ENCODE results near the gene LINGO1. TPM values are rescaled to one million over a fixed set of nuclear protein-coding genes. Genes with fewer than 3 reads are reported as not detected.

Gene LINGO1
- total and polyA plus RNA-seq, 2 of the 8 experiments (the other 6 are each of a cell fraction or from before 2014, with no cell fraction given) = 57.1 to 114 TPM

DNA sequence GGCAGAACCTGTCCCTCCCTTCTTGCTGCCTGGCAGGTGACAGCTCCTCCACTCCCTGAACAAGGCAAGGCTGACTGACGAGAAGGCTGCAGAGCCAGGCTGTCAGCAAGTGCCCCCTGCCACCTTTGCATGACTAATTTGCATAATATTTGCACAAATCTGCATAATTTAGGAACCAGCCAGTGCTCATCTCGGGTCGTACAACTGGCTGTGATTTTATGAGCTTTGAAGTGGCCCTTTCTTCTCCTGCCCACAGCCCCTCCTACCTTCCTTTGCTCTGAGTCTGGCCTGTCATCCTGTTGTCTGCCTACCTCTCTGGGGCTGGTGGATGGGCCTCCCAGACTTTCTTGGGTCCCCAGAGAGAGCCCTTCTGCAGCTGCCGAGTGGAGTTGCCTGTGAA is 58.9 kb downstream of the LINGO1 start:
- no peak overlapping the region for H3K4me2 ChIP-seq (ENCODE audit: insufficient read depth in 1 of 2, low read depth in 2 of 2, low read length in 2 of 2)
- POLR2A ChIA-PET (ENCODE audit: partially characterized antibody) = no interaction called here
- no peak overlapping the region for H3K9ac ChIP-seq (replicated peaks in 1 of 4; ENCODE audit: extremely low read depth in 1 of 4, low read depth in 3 of 4, low read length in 3 of 4)
- no peaks in the 10 kb centered on the region for H3K9me3 ChIP-seq (ENCODE audit: insufficient read depth in 2 of 2, low read depth in 1 of 2, low read length in 1 of 2)
- H3K14ac ChIP-seq (ENCODE audit: insufficient read length) = no peak overlapping the region
- no peak overlapping the region for H3K23ac ChIP-seq (ENCODE audit: insufficient read length)
- H4K91ac ChIP-seq (replicated peaks; ENCODE audit: insufficient read length, low read length) = no peak overlapping the region
- no peak overlapping the region for H2AK5ac ChIP-seq (ENCODE audit: low read depth, low read length)
- H2BK120ac ChIP-seq (replicated peaks; ENCODE audit: low read depth, low read length) = no peak overlapping the region
- no peak overlapping the region for H2AFZ ChIP-seq (ENCODE audit: low read length)
- H3K18ac ChIP-seq (ENCODE audit: extremely low read depth, low read length) = no peak overlapping the region
- DNase-seq (ENCODE audit: low read depth in 1 of 2, low spot score in 2 of 2) = no peak
- 87% methylated on average over 4 of the region's 4 CpGs; no CpG with 5 or more reads in 1 of the 2 experiments for WGBS, 2 experiments (ENCODE audit: extremely low coverage in 1 of 2, insufficient coverage in 1 of 2, insufficient read length in 1 of 2, insufficient replicate concordance in 2 of 2, low coverage in 1 of 2, low lambda C conversion rate in 2 of 2, missing lambda C conversion rate in 1 of 2)
- no peaks in the 10 kb centered on the region for H4K20me1 ChIP-seq (replicated peaks in 1 of 2; ENCODE audit: control insufficient read depth in 1 of 2, insufficient read depth in 2 of 2, low read length in 2 of 2)
- H3K27ac ChIP-seq (ENCODE audit: low read depth, low read length) = no peak overlapping the region
- no peaks in the 10 kb centered on the region for H3K79me1 ChIP-seq (ENCODE audit: low read depth, low read length)
- no peak overlapping the region for H2BK5ac ChIP-seq (ENCODE audit: low read depth, low read length)
- H3K4ac ChIP-seq (replicated peaks; ENCODE audit: insufficient read length, low read depth, low read length) = no peak overlapping the region
- H2BK20ac ChIP-seq (ENCODE audit: low read length) = no peak overlapping the region
- no peaks in the 10 kb centered on the region for H3K79me2 ChIP-seq (ENCODE audit: control insufficient read depth in 1 of 2, insufficient read depth in 2 of 2, low read length in 2 of 2)
- H3K27me3 ChIP-seq (replicated peaks in 1 of 4; ENCODE audit: control insufficient read depth in 3 of 4, extremely low read depth in 1 of 4, insufficient read depth in 3 of 4, low read length in 3 of 4) = no peaks in the 10 kb centered on the region
- no peak for FAIRE-seq
- H4K5ac ChIP-seq (ENCODE audit: insufficient read length, low read depth, low read length) = no peak overlapping the region
- no peak overlapping the region for H4K8ac ChIP-seq (ENCODE audit: extremely low read depth, insufficient read depth, low read length)
- TF ChIP-seq EZH2 (IDR thresholded peaks at IDR 0.05; ENCODE audit: low read depth, low read length, severe bottlenecking) (no peak), RFX5 (IDR thresholded peaks at IDR 0.05; ENCODE audit: borderline replicate concordance, low read depth, low read length) (no peak), SUZ12 (IDR thresholded peaks at IDR 0.05; ENCODE audit: low read length) (no peak), ASH2L (IDR thresholded peaks at IDR 0.05; ENCODE audit: low read length) (no peak), USF2 (IDR thresholded peaks at IDR 0.05; ENCODE audit: low read length) (no peak), CHD1 (IDR thresholded peaks at IDR 0.05; ENCODE audit: low read depth, low read length) (no peak), NRF1 (IDR thresholded peaks at IDR 0.05; ENCODE audit: low read depth, low read length) (no peak), KDM4A (IDR thresholded peaks at IDR 0.05; ENCODE audit: low read depth, low read length, severe bottlenecking) (no peak)
- TF ChIP-seq, protein P1, sequence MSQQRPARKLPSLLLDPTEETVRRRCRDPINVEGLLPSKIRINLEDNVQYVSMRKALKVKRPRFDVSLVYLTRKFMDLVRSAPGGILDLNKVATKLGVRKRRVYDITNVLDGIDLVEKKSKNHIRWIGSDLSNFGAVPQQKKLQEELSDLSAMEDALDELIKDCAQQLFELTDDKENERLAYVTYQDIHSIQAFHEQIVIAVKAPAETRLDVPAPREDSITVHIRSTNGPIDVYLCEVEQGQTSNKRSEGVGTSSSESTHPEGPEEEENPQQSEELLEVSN (IDR thresholded peaks at IDR 0.05) = no peak
- no peak overlapping the region for H3K4me3 ChIP-seq (ENCODE audit: extremely low read depth in 1 of 4, insufficient read depth in 2 of 4, low read depth in 3 of 4, low read length in 4 of 4)
- H3K36me3 ChIP-seq (ENCODE audit: control insufficient read depth in 2 of 4, insufficient read depth in 4 of 4, low read length in 3 of 4) = no peaks in the 10 kb centered on the region
- no peak overlapping the region for H2BK12ac ChIP-seq (ENCODE audit: low read depth, low read length)
- CTCF ChIA-PET (ENCODE audit: partially characterized antibody) = interaction anchor here (0.8 to 11.7 kb wide), 7 partner anchors 9 to 455 kb away, joined by 3 to 74 read pairs (median 3); no protein-coding TSS in a partner anchor
- H3K23me2 ChIP-seq (ENCODE audit: low read depth, low read length) = peaks cover 2% of the 10 kb centered on the region; the same call in 1 of the 2 replicates
- no peak overlapping the region for H3K56ac ChIP-seq (replicated peaks; ENCODE audit: insufficient read length, low read depth, low read length)
- no peak overlapping the region for H2BK15ac ChIP-seq (ENCODE audit: low read length)
- peaks cover 0 to 12% (median 7%) of the 10 kb centered on the region in 4 experiments; a peak in 6 of 7 replicates for H3K4me1 ChIP-seq (replicated peaks in 1 of 4; ENCODE audit: control insufficient read depth in 3 of 4, insufficient read depth in 4 of 4, low read length in 3 of 4)

All from H1 (cell line).